ENCODE results near the gene SELENOO. TPM values are rescaled to one million over a fixed set of nuclear protein-coding genes. Genes with fewer than 3 reads are reported as not detected.

The SELENOO gene
- total and polyA plus RNA-seq, 2 of the 13 experiments (the other 11 are each of a cell fraction or from before 2014, with no cell fraction given), result 14.4 to 19.0 TPM

DNA sequence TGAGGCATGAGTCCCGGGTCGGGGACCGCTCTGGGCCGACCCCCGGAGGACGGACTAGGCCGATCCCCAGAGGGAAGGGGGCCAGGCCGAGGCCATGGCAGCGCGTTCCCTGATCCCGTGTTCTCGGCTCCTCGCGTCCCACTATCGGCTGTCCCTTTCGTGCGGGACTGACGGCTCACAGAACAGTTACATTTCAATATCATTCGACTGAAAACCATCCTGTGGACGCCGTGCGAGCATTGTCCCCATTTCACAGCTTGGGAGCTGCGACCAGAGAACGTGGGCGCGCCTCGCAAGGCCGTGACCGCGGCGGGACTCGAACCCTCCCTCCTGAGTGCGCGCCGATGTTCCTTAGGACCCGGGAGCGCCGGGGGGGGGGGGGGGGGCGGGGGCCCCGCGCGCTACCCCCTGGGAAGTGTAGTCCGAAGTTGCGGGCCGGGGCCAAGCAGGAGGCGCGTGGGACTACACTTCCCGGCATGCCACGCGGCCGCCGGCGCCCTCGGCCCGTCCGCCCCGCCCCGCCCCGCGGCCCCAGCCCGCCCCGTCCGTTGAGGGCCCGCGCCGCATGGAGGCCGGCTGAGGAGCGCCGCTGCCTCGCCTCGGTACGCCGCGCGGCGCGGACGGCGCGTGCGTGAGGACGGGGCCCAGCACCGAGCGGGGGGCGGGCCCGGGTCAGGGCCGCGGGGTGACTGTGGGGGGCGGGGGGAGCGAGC is 15.3 kb upstream of the SELENOO start, which contains the start of gene TRABD (continued):
- no peak for TF ChIP-seq RERE (CRISPR knock-in tag; IDR thresholded peaks at IDR 0.05; ENCODE audit: low read depth)
- no peak for TF ChIP-seq MED13 (CRISPR knock-in tag; IDR thresholded peaks at IDR 0.05)
- TF ChIP-seq HOMEZ (CRISPR knock-in tag; IDR thresholded peaks at IDR 0.05; ENCODE audit: low read depth), result no peak
- TF ChIP-seq ZKSCAN1 (IDR thresholded peaks at IDR 0.05; ENCODE audit: low read length), result no peak
- no peak for TF ChIP-seq REXO4 (CRISPR knock-in tag; IDR thresholded peaks at IDR 0.05; ENCODE audit: borderline replicate concordance)
- TF ChIP-seq ZFP62 (CRISPR knock-in tag; IDR thresholded peaks at IDR 0.05), result no peak
- TF ChIP-seq ZNF790 (CRISPR knock-in tag; IDR thresholded peaks at IDR 0.05; ENCODE audit: borderline replicate concordance), result no peak
- TF ChIP-seq TRIM22 (IDR thresholded peaks at IDR 0.05), result no peak
- TF ChIP-seq, protein P1, sequence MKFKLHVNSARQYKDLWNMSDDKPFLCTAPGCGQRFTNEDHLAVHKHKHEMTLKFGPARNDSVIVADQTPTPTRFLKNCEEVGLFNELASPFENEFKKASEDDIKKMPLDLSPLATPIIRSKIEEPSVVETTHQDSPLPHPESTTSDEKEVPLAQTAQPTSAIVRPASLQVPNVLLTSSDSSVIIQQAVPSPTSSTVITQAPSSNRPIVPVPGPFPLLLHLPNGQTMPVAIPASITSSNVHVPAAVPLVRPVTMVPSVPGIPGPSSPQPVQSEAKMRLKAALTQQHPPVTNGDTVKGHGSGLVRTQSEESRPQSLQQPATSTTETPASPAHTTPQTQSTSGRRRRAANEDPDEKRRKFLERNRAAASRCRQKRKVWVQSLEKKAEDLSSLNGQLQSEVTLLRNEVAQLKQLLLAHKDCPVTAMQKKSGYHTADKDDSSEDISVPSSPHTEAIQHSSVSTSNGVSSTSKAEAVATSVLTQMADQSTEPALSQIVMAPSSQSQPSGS (CRISPR knock-in tag; IDR thresholded peaks at IDR 0.05), result no peak
- TF ChIP-seq ZFY (CRISPR knock-in tag; IDR thresholded peaks at IDR 0.05), result peak; percentile 7; the same call in 1 of the 2 replicates
- no peak for TF ChIP-seq HOXA3 (CRISPR knock-in tag; IDR thresholded peaks at IDR 0.05)
- no peak for TF ChIP-seq ZNF460 (CRISPR knock-in tag; IDR thresholded peaks at IDR 0.05; ENCODE audit: borderline replicate concordance)
- TF ChIP-seq ZNF329 (CRISPR knock-in tag; IDR thresholded peaks at IDR 0.05; ENCODE audit: low read depth), result no peak
- TF ChIP-seq GABPB1 (CRISPR knock-in tag; IDR thresholded peaks at IDR 0.05), result peak; percentile 50; the same call in 1 of the 2 replicates
- no peak; the same call in 1 of the 2 replicates for TF ChIP-seq TAF1 (CRISPR knock-in tag; IDR thresholded peaks at IDR 0.05)
- TF ChIP-seq, protein P2, sequence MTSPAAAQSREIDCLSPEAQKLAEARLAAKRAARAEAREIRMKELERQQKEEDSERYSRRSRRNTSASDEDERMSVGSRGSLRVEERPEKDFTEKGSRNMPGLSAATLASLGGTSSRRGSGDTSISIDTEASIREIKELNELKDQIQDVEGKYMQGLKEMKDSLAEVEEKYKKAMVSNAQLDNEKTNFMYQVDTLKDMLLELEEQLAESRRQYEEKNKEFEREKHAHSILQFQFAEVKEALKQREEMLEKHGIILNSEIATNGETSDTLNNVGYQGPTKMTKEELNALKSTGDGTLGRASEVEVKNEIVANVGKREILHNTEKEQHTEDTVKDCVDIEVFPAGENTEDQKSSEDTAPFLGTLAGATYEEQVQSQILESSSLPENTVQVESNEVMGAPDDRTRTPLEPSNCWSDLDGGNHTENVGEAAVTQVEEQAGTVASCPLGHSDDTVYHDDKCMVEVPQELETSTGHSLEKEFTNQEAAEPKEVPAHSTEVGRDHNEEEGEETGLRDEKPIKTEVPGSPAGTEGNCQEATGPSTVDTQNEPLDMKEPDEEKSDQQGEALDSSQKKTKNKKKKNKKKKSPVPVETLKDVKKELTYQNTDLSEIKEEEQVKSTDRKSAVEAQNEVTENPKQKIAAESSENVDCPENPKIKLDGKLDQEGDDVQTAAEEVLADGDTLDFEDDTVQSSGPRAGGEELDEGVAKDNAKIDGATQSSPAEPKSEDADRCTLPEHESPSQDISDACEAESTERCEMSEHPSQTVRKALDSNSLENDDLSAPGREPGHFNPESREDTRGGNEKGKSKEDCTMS (CRISPR knock-in tag; conservative IDR thresholded peaks at IDR 0.05), result no peak

All from HepG2 (cell line).